PC-3 (cell line): ENCODE data around the gene CCNDBP1.
"Not testable (repeated sequence)": the region's sequence is repeated elsewhere in the genome, so short reads cannot be mapped to it uniquely, and the experiment has no call there.

Experiments
- CTCF ChIP-seq: fragments of 300-600 bp; sonication (generic); conservative IDR thresholded peaks from 2 replicates; pipeline ENCODE4 v1.5.1; 2017; ENCODE audit warnings: antibody characterized with exemption, low read depth, mild to moderate bottlenecking, low read length
- EZH2 ChIP-seq: fragments of 300-600 bp; sonication (generic); IDR thresholded peaks from one replicate; pipeline ENCODE4 v1.6.1; 2017; ENCODE audit warnings: antibody characterized with exemption, mild to moderate bottlenecking, low read length; ENCODE audit not compliant: unreplicated experiment

GRCh38 chr15:43225950-43226255 lies 40.7 kb downstream of the CCNDBP1 start:
- not testable (repeated sequence) for TF ChIP-seq CTCF, EZH2
